Naive thymus-derived CD8-positive, alpha-beta T cell (primary cell): Measurements from ENCODE around the gene GRIK4. TPM values are rescaled to one million over a fixed set of nuclear protein-coding genes. Genes with fewer than 3 reads are reported as not detected.

ENCODE experiments used
- ATAC-seq, 2 donors: fragments of 150-1000 bp; cut with Tn5 transposase in 1 of 2; sonication (Bioruptor Pico), chemical (Tn5 transposase) in 1 of 2; 1 replicate in 1 of 2; 2 replicates in 1 of 2; pipeline ENCODE4 v1.10.0; 2021; ENCODE audit warnings: mild to moderate bottlenecking in 2 of 2, moderate library complexity in 2 of 2
- POLR2A ChIA-PET: fragments of 350-600 bp; sonication (Branson Sonifier 250); formaldehyde crosslinking; loops from one replicate; lab custom pipeline; 2021; ENCODE audit warnings: antibody characterized with exemption; lab: Charles Lee
- DNase-seq, 10 donors: peaks; one replicate each; pipeline versions ENCODE4 v3.0.0 to v3.0.0-alpha.2; 2020 to 2022
- H3K27ac Mint-ChIP-seq, 10 donors: one replicate each; pipeline ENCODE4 v1.8.0; 2020 to 2022; ENCODE audit warnings: mild to moderate bottlenecking in 10 of 10, mixed read lengths in 10 of 10, moderate library complexity in 4 of 10, inconsistent platforms in 1 of 10
- H3K27me3 Mint-ChIP-seq, 5 donors: one replicate each; pipeline ENCODE4 v1.8.0; 2021 to 2022; ENCODE audit warnings: mixed read lengths in 5 of 5
- H3K36me3 Mint-ChIP-seq, 3 donors: one replicate each; pipeline ENCODE4 v1.8.0; 2020 to 2022; ENCODE audit warnings: mixed read lengths in 3 of 3, mild to moderate bottlenecking in 2 of 3, inconsistent platforms in 1 of 3
- H3K4me1 Mint-ChIP-seq, 4 donors: one replicate each; pipeline ENCODE4 v1.8.0; 2021 to 2022; ENCODE audit warnings: mixed read lengths in 4 of 4
- H3K4me3 Mint-ChIP-seq, 10 donors: one replicate each; pipeline ENCODE4 v1.8.0; 2020 to 2022; ENCODE audit warnings: mild to moderate bottlenecking in 10 of 10, mixed read lengths in 10 of 10, moderate library complexity in 6 of 10, inconsistent platforms in 1 of 10
- H3K9me3 Mint-ChIP-seq, 9 donors: one replicate each; pipeline ENCODE4 v1.8.0; 2020 to 2022; ENCODE audit warnings: mixed read lengths in 9 of 9, mild to moderate bottlenecking in 3 of 9, inconsistent platforms in 1 of 9, moderate library complexity in 1 of 9
- polyA plus RNA-seq, 3 donors: library from polyadenylated mRNA; unstranded; fragments of 300-500 nt; fragmentation: Illumina TruSeq; gene quantifications; one replicate each; pipeline ENCODE4 v1.2.3, GENCODE V29; 2021
- total RNA-seq, 8 experiments: library from RNA in 2 of 8; stranded (reverse) in 2 of 8; gene quantifications; one replicate each; pipeline ENCODE4 v1.2.3 and lab custom pipeline; 2021 to 2026

GRIK4 gene
- total and polyA plus RNA-seq, 5 experiments from 2014 or later: not detected

DNA sequence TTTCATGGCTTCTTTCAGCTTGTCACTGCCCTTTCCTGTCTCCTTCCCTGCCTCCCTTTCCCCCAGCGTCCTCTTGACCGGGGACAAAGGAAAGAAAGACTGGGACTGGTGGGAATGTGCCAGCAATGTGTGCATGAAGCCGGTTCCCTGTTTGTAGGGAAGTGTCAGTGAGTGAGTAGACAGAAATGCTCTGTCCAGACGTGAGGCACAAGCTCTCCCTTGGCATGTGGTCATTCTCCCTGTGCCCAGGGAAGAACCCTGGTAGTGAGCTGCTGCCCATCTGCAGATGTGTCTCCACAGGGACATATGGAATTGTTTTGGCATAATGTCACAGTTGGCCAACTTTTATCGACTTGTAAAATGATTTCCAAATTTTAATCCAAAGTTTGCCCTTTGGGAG is 426.0 kb downstream of the GRIK4 start:
- Mint-ChIP-seq H3K27me3 (peaks cover 11 to 45% (median 39%) of the 10 kb centered on the region in 5 donors), H3K27ac (no peak overlapping the region), H3K36me3 (peaks cover 0 to 3% (median 3%) of the 10 kb centered on the region in 3 donors), H3K4me3 (no peak overlapping the region), H3K9me3 (no peaks in the 10 kb centered on the region), H3K4me1 (no peaks in the 10 kb centered on the region)
- DNase-seq (no peak), ATAC-seq (no peak)
- POLR2A ChIA-PET: no interaction called here

DNA sequence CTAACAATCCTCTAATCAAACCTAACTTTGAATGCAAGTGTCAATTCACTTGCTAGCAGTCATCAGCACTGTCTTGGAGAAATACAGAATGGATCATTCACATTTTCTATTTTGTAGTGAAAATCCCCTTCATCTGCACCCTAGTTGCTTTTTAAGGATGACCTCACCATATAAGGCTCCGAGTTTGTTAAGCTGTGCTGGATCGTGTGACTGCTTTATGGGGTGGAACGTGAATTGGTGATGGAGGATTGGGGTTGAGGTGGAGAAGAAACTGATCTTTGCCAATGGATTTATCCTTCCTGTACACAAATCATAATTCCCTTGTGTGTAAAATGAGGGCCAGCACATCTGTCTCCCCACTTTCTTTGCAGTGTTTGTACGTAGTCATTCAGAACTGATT is 426.7 kb downstream of the GRIK4 start:
- no peak for ATAC-seq
- Mint-ChIP-seq H3K27me3 (peaks cover 11 to 42% (median 34%) of the 10 kb centered on the region in 5 donors), H3K27ac (no peak overlapping the region), H3K4me3 (no peak overlapping the region), H3K9me3 (peaks cover 0 to 4% (median 0%) of the 10 kb centered on the region in 9 donors), H3K36me3 (peaks cover 0 to 3% (median 3%) of the 10 kb centered on the region in 3 donors), H3K4me1 (no peaks in the 10 kb centered on the region)
- POLR2A ChIA-PET: no interaction called here
- DNase-seq: no peak

DNA sequence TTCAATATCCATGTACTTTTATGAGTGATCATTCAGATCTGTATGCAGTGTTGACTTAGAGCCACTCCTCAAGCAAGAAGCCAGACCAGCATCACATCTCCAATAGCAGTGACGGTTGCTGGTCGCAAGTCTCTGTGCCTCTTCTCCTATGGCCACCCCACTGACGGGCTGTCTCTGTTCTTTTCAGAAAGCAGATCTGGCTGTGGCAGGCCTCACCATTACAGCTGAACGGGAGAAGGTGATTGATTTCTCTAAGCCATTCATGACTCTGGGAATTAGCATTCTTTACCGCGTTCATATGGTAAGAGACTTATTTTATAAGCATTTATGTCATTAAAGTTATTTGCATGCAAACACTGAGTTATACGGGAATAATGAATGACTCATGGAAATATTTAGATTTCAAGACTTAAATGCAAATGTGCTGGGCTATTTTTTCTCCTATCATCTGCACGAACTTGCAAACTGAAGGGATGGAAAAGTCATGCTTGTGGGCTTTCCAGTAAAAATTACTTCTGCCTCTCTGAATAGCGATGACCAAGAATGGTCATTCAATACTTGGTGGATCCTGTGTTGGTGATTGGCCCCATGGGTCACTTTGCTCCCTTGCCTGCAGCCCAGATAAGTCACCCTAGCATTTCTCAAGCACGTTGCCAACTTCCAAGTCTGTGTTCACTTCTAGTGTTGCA is 428.8 kb downstream of the GRIK4 start:
- H3K4me1 Mint-ChIP-seq: no peaks in the 10 kb centered on the region
- H3K9me3 Mint-ChIP-seq: peaks cover 7 to 23% (median 12%) of the 10 kb centered on the region in 9 donors
- POLR2A ChIA-PET: no interaction called here
- DNase-seq: no peak
- H3K36me3 Mint-ChIP-seq: peaks cover 0 to 16% (median 3%) of the 10 kb centered on the region in 3 donors
- no peak for ATAC-seq
- H3K4me3 Mint-ChIP-seq: no peak overlapping the region
- peaks cover 11 to 45% (median 32%) of the 10 kb centered on the region in 5 donors for H3K27me3 Mint-ChIP-seq
- no peak overlapping the region for H3K27ac Mint-ChIP-seq

DNA sequence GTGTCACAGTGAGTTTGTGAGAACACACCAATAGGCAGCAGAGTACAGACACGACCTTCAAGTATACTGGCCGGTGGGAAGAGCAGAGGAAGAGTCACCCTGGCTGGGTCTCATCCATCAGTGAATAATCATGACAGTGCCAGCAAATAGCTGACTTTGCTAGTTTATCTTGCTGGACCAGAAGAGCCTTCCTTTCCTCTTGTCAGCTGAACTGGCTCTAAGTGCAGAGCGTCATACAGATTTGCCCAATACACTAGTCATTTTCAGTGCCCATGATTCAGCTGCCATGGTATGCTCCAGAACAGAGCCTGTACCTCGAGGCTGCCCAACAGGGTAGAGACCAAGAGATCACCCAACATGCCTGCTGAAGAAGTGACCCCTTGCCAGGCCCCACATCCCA is 429.5 kb downstream of the GRIK4 start:
- POLR2A ChIA-PET: no interaction called here
- DNase-seq (no peak), ATAC-seq (no peak)
- Mint-ChIP-seq H3K27ac (no peak overlapping the region), H3K4me1 (no peaks in the 10 kb centered on the region), H3K4me3 (no peak overlapping the region), H3K9me3 (peaks cover 7 to 28% (median 15%) of the 10 kb centered on the region in 9 donors), H3K27me3 (peaks cover 11 to 45% (median 30%) of the 10 kb centered on the region in 5 donors), H3K36me3 (peaks cover 0 to 16% (median 3%) of the 10 kb centered on the region in 3 donors)

DNA sequence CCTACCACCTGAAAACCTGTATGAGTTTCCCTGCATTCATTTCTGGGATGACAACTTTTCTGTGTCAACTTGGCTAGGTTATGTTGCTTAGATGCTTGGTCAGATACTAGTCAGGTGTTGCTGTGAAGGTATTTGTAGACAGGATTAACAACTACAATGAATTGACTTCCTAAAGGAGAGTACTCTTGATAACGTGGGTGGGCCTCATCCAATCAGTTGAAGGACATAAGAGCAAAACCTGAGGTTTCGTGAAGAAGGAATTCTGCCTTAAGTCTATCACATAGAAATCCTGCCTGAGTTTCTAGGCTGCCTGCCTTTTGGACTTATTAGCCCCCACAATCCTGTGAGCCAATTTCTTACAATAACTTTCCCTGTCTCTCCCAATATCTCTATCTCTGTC is 431.2 kb downstream of the GRIK4 start:
- ATAC-seq (no peak), DNase-seq (no peak)
- peaks cover 16 to 44% (median 25%) of the 10 kb centered on the region in 5 donors for H3K27me3 Mint-ChIP-seq
- no peak overlapping the region for H3K4me3 Mint-ChIP-seq
- no peaks in the 10 kb centered on the region for H3K4me1 Mint-ChIP-seq
- peaks cover 0 to 16% (median 3%) of the 10 kb centered on the region in 3 donors for H3K36me3 Mint-ChIP-seq
- H3K27ac Mint-ChIP-seq: no peak overlapping the region
- H3K9me3 Mint-ChIP-seq: peaks cover 7 to 28% (median 15%) of the 10 kb centered on the region in 9 donors
- POLR2A ChIA-PET: no interaction called here

DNA sequence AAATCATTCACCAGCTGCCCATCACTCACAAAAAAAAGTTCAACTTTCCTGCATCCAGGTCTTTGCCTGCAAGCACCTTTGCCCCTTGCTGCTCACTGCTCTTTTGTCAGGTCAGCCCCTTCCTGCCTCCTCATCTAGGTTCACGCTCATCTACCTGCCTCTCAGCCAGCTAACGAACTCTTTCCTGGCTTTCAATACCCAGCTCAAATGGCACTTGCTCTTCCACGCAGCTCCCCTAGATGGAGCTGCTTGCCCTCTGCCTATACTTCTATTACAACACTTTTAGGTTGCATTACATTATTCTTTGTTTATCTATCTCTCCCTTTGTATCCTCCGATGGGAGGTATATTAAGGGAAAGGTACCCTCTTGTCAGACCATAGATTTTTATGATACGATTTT is 433.5 kb downstream of the GRIK4 start:
- Mint-ChIP-seq H3K27ac (no peak overlapping the region), H3K4me1 (no peaks in the 10 kb centered on the region), H3K9me3 (peaks cover 7 to 28% (median 15%) of the 10 kb centered on the region in 9 donors), H3K27me3 (peaks cover 19 to 51% (median 31%) of the 10 kb centered on the region in 5 donors), H3K4me3 (no peak overlapping the region), H3K36me3 (peaks cover 0 to 16% (median 3%) of the 10 kb centered on the region in 3 donors)
- no peak for ATAC-seq
- POLR2A ChIA-PET: no interaction called here
- no peak for DNase-seq

DNA sequence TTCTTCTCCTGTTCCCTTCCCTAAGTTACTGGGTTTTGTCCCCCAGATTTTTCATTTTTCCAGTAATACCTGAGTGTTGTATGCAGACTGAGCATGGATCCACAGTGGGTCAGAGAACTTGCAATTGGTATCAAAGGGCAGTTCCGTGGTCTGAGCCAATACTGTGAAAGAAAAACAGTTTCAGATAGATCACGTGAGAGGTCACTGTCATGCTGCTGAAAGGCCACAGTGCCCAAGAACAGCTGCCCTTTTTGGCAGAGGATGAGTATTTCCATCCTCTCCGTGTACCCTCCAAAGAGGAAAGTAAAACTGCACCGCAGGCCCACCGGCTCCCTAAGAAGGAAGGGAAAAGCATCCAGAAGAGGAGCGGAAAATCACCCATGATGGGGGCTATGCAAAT is 439.3 kb downstream of the GRIK4 start:
- no peak for ATAC-seq
- Mint-ChIP-seq H3K27ac (no peak overlapping the region), H3K4me1 (peaks cover 5 to 13% (median 9%) of the 10 kb centered on the region in 4 donors), H3K27me3 (peaks cover 16 to 40% (median 31%) of the 10 kb centered on the region in 5 donors), H3K9me3 (no peaks in the 10 kb centered on the region), H3K4me3 (no peak overlapping the region), H3K36me3 (no peaks in the 10 kb centered on the region)
- POLR2A ChIA-PET: interaction anchor here (0.6 kb wide), 1 partner anchor 266 kb away, joined by 3 read pairs; no protein-coding TSS in a partner anchor
- DNase-seq: no peak

DNA sequence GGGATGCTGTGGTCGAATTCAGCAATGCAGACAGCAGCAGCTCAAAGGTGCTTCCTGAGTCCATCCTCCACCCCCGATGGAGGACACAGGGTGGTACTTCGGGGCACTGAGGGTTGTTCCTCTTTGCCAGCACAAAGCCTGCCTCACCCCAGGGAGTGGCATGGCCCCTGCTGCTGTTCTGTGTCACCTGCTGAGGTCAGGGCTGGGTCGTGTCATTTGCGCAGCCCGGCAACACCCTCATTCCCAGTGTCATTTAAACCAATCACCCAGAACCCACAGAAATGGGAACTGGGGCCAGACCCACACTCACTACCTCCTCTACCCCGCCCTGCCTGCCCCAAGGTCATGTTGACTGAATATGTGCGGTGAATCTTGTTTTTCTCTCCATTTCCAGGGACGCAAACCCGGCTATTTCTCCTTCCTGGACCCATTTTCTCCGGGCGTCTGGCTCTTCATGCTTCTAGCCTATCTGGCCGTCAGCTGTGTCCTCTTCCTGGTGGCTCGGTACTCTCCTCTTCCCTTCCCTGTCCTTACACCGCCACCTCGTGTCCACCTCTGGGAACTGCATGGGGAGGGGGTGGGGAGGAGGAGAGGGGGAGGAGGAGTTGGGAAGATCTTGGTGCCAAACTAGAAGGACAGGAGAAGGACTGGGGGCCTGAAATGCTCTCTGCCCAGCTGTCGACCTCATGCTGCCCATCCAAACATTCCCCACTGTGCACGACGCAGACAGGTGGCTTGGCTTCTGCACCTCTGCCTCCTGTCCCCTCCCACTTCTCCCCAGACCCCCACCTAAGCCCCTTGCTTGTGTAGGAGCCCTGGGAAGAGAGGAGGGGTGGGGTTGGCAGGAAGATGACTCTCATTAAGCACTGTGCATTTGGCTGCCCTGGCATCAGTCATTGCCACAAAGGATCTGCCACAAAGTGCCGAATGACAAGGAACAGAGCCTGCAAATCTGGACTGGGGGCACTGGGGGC is 441.2 kb downstream of the GRIK4 start:
- peak; percentile 37 to 65 for ATAC-seq
- peak overlapping the region; percentile 66 to 90 (median 78) for H3K4me3 Mint-ChIP-seq
- H3K27me3 Mint-ChIP-seq: peaks cover 12 to 34% (median 27%) of the 10 kb centered on the region in 5 donors
- peak overlapping the region in 4 of 10 donors; percentile 11 to 90 (median 51) for H3K27ac Mint-ChIP-seq
- peak; percentile 26 to 71 (median 50) for DNase-seq
- POLR2A ChIA-PET: no interaction called here
- H3K9me3 Mint-ChIP-seq: peaks cover 0 to 2% (median 0%) of the 10 kb centered on the region in 9 donors
- H3K36me3 Mint-ChIP-seq: no peaks in the 10 kb centered on the region
- peaks cover 17 to 25% (median 20%) of the 10 kb centered on the region in 4 donors for H3K4me1 Mint-ChIP-seq

DNA sequence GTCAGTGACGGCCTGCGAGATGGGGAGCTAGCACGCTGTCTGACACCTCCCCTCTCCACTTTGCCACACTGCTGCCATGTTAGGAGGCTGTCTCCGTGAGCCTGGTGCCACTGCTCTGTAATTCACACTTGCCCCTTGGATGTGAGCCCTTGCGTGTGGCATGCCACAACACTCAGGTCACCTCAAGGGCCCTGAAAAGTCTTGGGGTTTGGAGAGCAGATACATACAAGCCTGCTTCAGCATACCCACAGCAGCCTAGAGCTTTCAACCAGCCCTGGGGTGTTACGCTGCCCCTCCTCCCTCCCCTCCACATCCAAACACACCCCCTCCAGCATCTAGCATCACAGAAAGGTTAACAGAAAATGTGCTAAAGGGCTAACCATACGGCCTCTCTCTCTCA is 442.8 kb downstream of the GRIK4 start:
- Mint-ChIP-seq H3K4me1 (peaks cover 20 to 28% (median 22%) of the 10 kb centered on the region in 4 donors), H3K9me3 (peaks cover 0 to 2% (median 0%) of the 10 kb centered on the region in 9 donors), H3K36me3 (no peaks in the 10 kb centered on the region), H3K27ac (peak overlapping the region in 1 of 10 donors; percentile 76), H3K27me3 (peaks cover 5 to 21% (median 14%) of the 10 kb centered on the region in 5 donors), H3K4me3 (no peak overlapping the region)
- ATAC-seq: no peak
- no peak for DNase-seq
- POLR2A ChIA-PET: no interaction called here

DNA sequence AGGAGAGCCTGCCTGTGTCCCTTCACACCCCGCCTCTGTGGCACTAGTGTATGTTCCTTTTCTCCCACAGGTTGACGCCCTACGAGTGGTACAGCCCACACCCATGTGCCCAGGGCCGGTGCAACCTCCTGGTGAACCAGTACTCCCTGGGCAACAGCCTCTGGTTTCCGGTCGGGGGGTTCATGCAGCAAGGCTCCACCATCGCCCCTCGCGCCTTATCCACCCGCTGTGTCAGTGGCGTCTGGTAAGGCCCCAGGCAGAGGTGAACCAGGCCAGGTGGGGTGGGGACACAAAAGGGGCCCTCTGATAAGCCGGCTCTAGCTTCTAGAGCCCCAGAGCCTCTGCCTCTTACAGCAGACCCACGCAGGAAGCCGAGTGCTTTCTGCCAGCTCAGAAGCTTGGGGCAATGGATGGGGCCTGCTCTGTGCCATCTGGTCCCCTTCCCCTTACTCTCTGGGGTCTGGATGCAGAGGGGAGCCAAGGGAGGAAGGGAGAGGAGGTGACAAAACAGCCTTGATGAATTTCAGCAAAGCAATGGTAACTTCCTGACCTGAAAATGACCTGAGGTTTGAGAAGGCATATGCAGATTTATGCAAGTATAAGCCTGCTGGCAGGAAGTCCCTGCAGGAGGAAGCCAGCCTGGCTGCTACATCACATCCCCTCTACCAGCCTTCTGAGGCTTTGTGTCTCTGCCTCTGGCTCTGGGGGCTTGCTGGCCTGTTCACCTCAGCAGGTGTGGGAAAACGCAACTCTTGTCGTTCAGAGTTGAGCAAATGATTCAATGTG is 445.4 kb downstream of the GRIK4 start:
- H3K4me3 Mint-ChIP-seq: peak overlapping the region; percentile 13 to 78 (median 56)
- peak in 7 of 10 donors; percentile 10 to 56 (median 43) for DNase-seq
- H3K4me1 Mint-ChIP-seq: peaks cover 20 to 28% (median 22%) of the 10 kb centered on the region in 4 donors
- POLR2A ChIA-PET: no interaction called here
- peak; percentile 85 to 93 for ATAC-seq
- H3K36me3 Mint-ChIP-seq: no peaks in the 10 kb centered on the region
- H3K27ac Mint-ChIP-seq: peak overlapping the region; percentile 77 to 96 (median 93)
- peaks cover 0 to 2% (median 0%) of the 10 kb centered on the region in 9 donors for H3K9me3 Mint-ChIP-seq
- peaks cover 0 to 11% (median 4%) of the 10 kb centered on the region in 5 donors for H3K27me3 Mint-ChIP-seq

DNA sequence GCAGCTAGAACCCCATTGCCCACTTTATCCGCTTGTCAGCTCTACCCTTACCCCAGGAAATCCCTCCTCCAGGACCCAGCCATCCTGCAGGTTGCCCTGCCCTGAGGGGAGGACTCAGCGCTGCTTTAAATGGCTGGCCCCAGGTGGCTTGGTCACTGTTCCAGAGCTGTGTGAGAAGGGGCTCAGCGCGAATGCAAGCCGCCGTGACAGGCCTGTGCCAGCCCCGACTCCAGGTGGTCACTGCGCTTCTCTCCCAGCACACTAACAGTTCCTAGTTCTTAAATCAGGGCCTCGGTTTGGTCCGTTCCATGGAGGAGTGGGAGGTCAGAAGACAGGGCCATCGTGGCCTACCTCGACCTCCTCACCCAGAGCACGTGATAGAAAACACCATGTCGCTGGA is 446.6 kb downstream of the GRIK4 start:
- H3K27me3 Mint-ChIP-seq: peaks cover 0 to 20% (median 4%) of the 10 kb centered on the region in 5 donors
- POLR2A ChIA-PET: no interaction called here
- H3K4me3 Mint-ChIP-seq: no peak overlapping the region
- H3K9me3 Mint-ChIP-seq: peaks cover 0 to 2% (median 0%) of the 10 kb centered on the region in 9 donors
- no peak for DNase-seq
- peak overlapping the region in 1 of 10 donors; percentile 92 for H3K27ac Mint-ChIP-seq
- H3K4me1 Mint-ChIP-seq: peaks cover 14 to 21% (median 17%) of the 10 kb centered on the region in 4 donors
- ATAC-seq: no peak
- H3K36me3 Mint-ChIP-seq: no peaks in the 10 kb centered on the region

DNA sequence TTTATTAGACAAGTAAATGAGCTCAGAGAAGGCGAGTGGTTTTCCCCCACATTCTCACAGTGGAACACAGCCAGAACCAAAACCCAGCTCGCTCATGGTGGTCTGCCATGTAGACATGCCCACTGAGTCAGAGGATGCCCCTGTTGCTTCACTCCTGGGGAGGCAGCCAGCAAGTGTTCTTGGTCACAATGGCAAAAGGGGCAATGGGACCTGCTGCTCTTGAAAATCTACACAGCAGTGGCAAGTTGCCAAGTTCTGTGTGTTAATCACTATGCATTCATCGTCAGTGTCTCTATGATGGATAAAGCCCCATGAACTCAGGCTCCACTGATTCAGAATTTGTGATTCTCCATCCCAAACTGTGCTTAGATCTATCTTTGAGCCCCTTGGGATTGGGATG is 447.6 kb downstream of the GRIK4 start:
- no peak for ATAC-seq
- DNase-seq: no peak
- Mint-ChIP-seq H3K9me3 (peaks cover 0 to 2% (median 0%) of the 10 kb centered on the region in 9 donors), H3K4me1 (peaks cover 13 to 21% (median 17%) of the 10 kb centered on the region in 4 donors), H3K27me3 (peaks cover 0 to 20% (median 4%) of the 10 kb centered on the region in 5 donors), H3K36me3 (no peaks in the 10 kb centered on the region), H3K27ac (no peak overlapping the region), H3K4me3 (no peak overlapping the region)
- POLR2A ChIA-PET: no interaction called here
